AG04449 (cell line): Measurements from ENCODE around the gene NAXE.

Experiments
- CTCF ChIA-PET: fragments of 350-600 bp; formaldehyde crosslinking; extraction: SDS; loops from one replicate; lab custom pipeline; 2021; ENCODE audit warnings: antibody characterized with exemption; lab: Yijun Ruan, JAX
- POLR2A ChIA-PET: fragments of 400-600, 350-600 bp; formaldehyde crosslinking; extraction: SDS; loops from one replicate; lab custom pipeline; 2020; ENCODE audit warnings: antibody characterized with exemption, inconsistent platforms; lab: Yijun Ruan, JAX
- DNase-seq: peaks from one replicate; pipeline ENCODE4 v3.0.0-alpha.2; 2010; ENCODE audit warnings: low read depth, low spot score
- H3K4me3 ChIP-seq: 2 replicates; pipeline ENCODE4 v1.5.1; 2011; ENCODE audit warnings: low read depth, mild to moderate bottlenecking, control low read depth, low read length
- CTCF ChIP-seq: IDR thresholded peaks from one replicate; pipeline ENCODE4 v1.5.1; 2011; ENCODE audit warnings: mild to moderate bottlenecking, moderate library complexity, low read length, control low read depth, inconsistent platforms; ENCODE audit not compliant: insufficient read depth; ENCODE audit errors: missing control alignments

The NAXE gene

GRCh38 chr1:156638189-156638985 lies 46.8 kb downstream of the NAXE start:
- POLR2A ChIA-PET, result no interaction called here
- no peak for TF ChIP-seq CTCF

GRCh38 chr1:156639601-156640101 lies 48.1 kb downstream of the NAXE start:
- TF ChIP-seq CTCF, result no peak
- no peak overlapping the region for H3K4me3 ChIP-seq
- DNase-seq, result no peak
- ChIA-PET POLR2A (no interaction called here), CTCF (interaction anchor here (0.7 to 11.0 kb wide), 5 partner anchors 13 to 20 kb away, joined by 3 to 142 read pairs (median 3); no protein-coding TSS in a partner anchor)

More at GRCh38 chr1:156638189-156638985, 46.8 kb downstream of the NAXE start:
- no peak for DNase-seq
- CTCF ChIA-PET, result interaction anchor here (0.7 to 11.0 kb wide), 7 partner anchors 12 to 88 kb away, joined by 3 to 142 read pairs (median 3); no protein-coding TSS in a partner anchor
- H3K4me3 ChIP-seq, result no peak overlapping the region

- H3K4me3 ChIP-seq, result no peak overlapping the region
- no peak for TF ChIP-seq CTCF
- POLR2A ChIA-PET, result no interaction called here
- CTCF ChIA-PET, result interaction anchor here (0.9 to 12.8 kb wide), 3 partner anchors 14 to 33 kb away, joined by 3 to 185 read pairs (median 142); no protein-coding TSS in a partner anchor
- no peak for DNase-seq
These were observed 49.5 kb downstream of the NAXE start for GRCh38 chr1:156640842-156641706.

GRCh38 chr1:156641761-156642264 lies 50.2 kb downstream of the NAXE start, which contains the start of gene BCAN:
TSS of gene BCAN (plus strand) at chr1:156642117. CDS start at chr1:156646055, 3,938 bp downstream.
- CTCF ChIA-PET, result interaction anchor here (0.9 to 12.8 kb wide), 3 partner anchors 15 to 34 kb away, joined by 3 to 185 read pairs (median 142); no protein-coding TSS in a partner anchor
- peak within 1 kb of the TSS; percentile 20; the same call in 1 of the 2 replicates for H3K4me3 ChIP-seq
- no peak for DNase-seq
- POLR2A ChIA-PET, result no interaction called here
- no peak for TF ChIP-seq CTCF

- no peak overlapping the region for H3K4me3 ChIP-seq
- DNase-seq, result no peak
- TF ChIP-seq CTCF, result no peak
- POLR2A ChIA-PET, result no interaction called here
- CTCF ChIA-PET, result interaction anchor here (0.7 to 12.8 kb wide), 3 partner anchors 16 to 40 kb away, joined by 3 to 185 read pairs (median 142); no protein-coding TSS in a partner anchor
These were observed 50.9 kb downstream of the NAXE start for GRCh38 chr1:156642265-156643048.
